Hematopoietic multipotent progenitor cell treated with erythropoietin and hydrocortisone succinate and interleukin-3 and kit ligand, for 17 days (in vitro differentiated cells): ENCODE data around the gene PRR20G.
"Not testable (repeated sequence)": the region's sequence is repeated elsewhere in the genome, so short reads cannot be mapped to it uniquely, and the experiment has no call there.

Source experiments
- DNase-seq: peaks from one replicate; pipeline ENCODE4 v3.0.0-alpha.2; 2015; ENCODE audit warnings: low spot score

Gene PRR20G

DNA sequence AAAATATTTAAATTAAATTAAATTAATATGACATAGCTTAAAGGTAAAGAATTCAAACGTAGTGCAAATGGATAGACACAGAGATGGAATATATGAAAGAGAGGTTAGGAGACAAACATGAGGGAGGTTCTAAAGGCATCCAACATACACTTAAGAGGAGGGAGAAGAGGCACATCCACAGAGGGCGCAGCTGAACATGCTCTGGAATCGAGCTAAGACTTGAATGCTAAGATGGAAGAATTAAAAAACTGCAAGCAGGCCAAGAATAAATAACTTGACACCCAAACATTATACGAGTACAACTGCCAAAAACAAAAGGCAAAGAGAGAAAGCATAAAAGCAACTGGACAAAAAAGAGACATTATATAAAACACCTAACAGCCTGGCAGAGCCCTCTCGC is 9.1 kb upstream of the PRR20G start:
- DNase-seq: no peak

DNA sequence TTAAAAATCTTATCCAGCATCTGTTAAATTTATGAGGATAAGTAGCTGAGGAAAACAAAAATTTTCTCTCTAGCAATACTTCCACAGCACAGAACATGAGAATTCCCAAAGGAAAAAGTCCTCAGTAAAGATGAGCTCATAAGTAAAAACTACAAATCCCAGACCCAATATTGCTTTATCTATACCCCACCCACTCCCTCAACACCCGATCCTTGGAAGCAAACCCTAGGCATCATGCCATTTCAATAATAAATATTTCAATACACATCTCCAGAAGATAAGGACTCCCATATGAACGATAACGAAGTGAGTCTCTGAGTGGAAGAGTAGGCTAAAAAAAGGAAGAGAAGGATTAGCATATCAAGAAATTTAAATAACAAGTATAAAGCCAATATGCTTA is 8.3 kb upstream of the PRR20G start:
- no peak for DNase-seq

- not testable (repeated sequence) for DNase-seq
These were observed 5.8 kb upstream of the PRR20G start for GRCh38 chr3:127293650-127294049.

DNA sequence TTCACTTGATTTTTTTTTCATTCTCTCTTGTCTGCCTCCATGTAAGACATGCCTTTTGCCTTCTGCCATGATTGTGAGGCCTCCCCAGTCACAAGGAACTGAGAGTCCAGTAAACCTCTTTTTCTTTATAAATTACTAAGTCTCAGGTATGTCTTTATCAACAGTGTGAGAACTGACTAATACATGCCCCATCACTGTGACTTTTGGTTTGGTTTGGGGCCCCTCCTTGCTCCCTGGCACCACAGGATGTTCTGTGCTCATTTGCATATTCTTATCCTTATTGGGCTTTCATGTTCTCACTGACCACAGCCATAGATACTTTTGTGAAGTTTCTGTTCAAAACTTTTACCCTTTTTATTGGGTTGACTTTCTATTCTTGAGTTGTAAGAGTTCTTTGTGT is 3.8 kb upstream of the PRR20G start:
- no peak for DNase-seq

- DNase-seq: no peak
These were observed 3.3 kb upstream of the PRR20G start for GRCh38 chr3:127291114-127291513.

DNA sequence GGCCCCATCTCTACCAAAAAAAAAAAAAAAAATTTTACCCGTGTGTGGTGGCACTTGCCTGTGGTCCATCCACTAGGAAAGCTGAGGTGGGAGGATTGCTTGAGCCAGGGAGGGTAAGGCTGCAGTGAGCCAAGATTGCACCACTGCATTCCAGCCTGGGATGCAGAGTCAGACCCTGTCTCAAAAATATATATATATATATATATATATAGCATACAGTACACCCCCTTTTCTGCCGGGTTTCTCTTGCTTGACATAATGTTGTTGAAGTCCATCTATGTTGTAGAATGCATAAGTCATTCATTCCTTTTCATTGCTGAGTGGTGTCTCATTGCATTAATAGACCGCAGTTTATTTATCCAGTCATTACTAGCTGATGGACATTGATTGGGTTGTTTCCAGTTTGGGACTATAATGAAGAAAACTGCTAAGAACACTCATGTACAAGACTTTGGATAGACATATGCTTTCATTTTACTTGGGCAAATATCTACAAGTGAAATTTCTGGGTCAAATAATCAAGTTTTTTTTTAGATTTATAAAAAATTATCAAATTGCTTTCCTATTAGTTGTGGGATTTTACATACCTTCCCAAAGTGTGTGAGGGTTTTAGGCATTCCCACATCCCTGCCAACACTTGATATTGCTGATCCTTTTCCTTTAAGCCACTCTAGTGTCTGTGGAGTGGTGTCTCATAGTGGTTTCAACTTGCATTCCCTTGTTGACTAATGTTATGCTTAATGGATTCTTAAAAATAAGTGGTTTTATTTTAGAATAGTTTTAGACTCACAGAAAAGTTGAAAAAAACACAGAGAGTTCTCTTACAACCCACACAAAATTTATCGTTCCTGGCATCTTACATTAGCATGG is 2.1 kb upstream of the PRR20G start:
- no peak for DNase-seq

- no peak for DNase-seq
These were observed 1.3 kb upstream of the PRR20G start for GRCh38 chr3:127288921-127289705.

- no peak for DNase-seq
These were observed 497 bp upstream of the PRR20G start for GRCh38 chr3:127288343-127288742.

GRCh38 chr3:127286571-127287140 is 1.2 kb downstream of the PRR20G start:
- no peak for DNase-seq

DNA sequence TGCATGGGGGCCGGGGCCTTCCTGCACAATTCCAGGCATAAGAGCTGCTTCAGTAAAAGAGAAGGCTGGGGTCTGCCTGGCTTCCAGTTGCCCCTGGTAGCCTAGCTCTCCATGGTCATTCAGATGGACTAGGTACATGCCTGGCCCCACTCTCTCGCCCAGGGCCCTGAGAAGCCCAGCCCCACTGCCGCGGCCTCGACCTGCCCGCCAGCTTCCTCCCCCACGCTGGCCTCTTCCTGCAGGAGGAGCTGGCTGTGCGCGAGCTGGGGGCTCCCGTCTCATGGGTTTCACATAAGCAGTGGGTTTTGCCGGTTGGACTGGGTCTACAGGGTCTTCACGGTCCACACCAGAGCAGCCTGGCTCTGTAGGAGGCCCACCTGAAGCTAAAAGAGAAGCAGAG is 3.6 kb downstream of the PRR20G start:
- no peak for DNase-seq

GRCh38 chr3:127277561-127277960 is 10.3 kb downstream of the PRR20G start:
- no peak for DNase-seq

DNA sequence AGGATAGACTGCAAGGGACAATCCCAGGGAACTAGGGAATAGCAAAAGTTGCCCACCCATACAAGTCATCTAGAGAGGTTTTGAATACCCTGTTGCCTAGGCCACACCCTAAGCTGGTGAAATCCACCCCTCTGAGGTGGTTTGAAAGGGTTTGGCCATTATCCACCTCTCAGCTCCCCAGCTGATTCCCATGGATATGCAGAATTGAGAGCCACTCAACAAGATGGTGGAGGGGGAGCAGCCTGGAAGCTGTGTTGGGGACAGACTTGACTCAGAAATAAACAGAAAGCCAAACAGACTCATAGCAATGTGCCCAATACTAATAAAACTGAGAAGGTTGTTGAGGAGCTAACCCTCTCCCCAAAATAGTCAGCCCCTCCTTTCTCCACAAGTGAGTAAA is 10.9 kb downstream of the PRR20G start:
- DNase-seq: no peak

DNA sequence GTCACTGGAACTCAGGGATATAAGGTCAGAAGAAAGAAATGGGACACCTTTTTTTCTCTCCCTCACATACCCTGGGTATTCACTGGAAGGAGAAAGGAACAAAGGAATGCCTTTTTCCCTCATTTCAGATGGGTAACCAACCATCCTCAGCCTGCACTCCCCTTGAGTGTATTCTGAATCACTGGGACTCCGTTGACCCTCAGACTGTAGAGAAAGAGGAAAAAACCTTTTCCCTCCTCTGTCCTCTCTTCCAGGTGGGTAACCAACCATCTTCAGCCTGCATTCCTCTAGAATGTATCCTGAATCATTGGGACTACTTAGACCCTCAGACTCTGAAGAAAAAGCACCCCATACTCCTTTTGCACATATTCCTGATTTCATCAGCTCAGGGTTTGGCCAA is 11.4 kb downstream of the PRR20G start:
- no peak for DNase-seq

DNA sequence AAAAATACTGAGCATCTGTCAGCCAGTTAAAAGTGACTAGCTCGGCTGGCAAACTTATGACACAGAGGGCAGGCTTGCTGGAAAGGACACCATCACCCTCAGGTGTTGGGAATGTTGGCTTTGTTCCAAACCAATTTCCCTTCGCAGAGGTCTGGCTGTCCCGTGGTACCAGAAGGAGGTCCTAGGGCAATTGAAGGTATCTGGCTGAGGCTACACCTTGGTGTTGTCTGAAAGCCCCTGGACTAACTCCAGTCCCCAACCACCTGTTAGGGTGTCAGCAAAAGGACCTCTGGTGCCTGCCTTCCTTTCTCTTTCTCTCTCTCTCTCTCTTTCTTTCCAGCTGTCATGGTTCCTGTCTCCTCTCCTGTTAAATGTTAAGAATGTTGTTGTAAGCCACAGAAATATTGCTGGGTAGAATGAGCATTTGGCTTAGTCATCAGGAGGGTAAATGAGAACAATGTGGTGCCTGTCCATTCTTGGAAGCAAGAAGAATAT is 12.5 kb downstream of the PRR20G start:
- DNase-seq: no peak

GRCh38 chr3:127274200-127274760 is 13.6 kb downstream of the PRR20G start:
- DNase-seq: no peak

DNA sequence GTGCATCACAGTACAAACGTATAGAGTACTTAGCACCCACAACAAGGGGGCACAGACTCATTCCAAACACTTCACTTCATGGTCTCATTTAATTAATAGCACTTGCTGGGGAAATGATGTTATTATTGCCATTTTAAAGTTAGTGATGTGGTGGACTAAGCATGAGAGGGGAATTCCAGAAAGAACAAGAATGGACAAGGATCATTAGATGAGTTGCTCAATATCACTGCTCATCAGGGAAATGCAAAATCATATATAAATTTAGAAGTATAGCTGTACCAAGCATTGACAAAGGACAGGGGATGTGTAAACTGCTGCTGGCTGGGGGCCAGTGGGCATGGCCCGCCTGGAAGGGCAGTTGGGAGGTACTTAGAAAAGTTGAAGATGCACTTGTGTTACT is 14.6 kb downstream of the PRR20G start:
- no peak for DNase-seq

- DNase-seq: no peak
These were observed 21.7 kb downstream of the PRR20G start for GRCh38 chr3:127266186-127266585.

- DNase-seq: no peak
These were observed 22.3 kb downstream of the PRR20G start for GRCh38 chr3:127265581-127265981.

- DNase-seq: no peak
These were observed 22.9 kb downstream of the PRR20G start for GRCh38 chr3:127264794-127265514.

- DNase-seq: no peak
These were observed 23.6 kb downstream of the PRR20G start for GRCh38 chr3:127264292-127264691.

DNA sequence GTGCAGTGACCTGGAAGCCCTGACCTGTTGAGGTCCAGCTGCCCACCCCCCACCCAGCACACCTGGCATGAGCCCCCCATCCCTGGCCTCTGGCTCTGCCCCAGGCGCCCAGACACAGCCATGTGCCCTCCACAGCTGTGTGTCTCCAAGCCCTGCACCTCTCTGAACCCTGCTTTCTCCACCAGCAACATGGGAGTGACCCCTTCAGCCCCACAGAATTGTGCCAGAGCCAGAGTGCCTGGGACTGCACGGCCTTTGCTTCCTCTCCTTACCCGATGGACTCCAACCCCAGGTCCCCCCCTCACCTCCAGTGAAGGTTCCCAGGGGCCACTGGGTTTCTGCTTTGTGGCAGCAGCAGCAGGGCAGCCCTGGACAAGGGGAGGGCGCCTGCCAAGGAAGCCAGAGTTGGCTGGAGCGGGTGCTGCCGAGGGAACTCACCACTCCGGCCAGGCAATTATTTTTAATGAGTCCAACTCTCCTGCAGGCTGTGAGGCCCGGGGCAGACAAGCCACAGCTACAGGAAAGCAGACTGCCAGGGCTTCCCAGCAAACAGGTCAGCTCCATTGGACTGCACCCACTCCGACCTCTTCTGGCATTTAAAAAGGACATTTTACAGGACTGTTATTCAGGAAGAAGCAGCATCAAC is 24.1 kb downstream of the PRR20G start:
- DNase-seq: no peak
